Stimulated activated CD8-positive, alpha-beta memory T cell treated with anti-CD3 and anti-CD28 coated beads, Interleukin-7, amount 100 ng/mL, for 4 hours (primary cell): ENCODE data around the gene THUMPD1.
"Not testable (repeated sequence)": the region's sequence is repeated elsewhere in the genome, so short reads cannot be mapped to it uniquely, and the experiment has no call there.

Source experiments
- DNase-seq, 2 donors: peaks; one replicate each; pipeline ENCODE4 v3.0.0-alpha.2; 2020; ENCODE audit warnings: low read depth in 2 of 2

The THUMPD1 gene

GRCh38 chr16:20747030-20747816 is 5.6 kb upstream of the THUMPD1 start:
- DNase-seq = no peak

- no peak for DNase-seq
Measured at GRCh38 chr16:20746461-20746860, 4.8 kb upstream of the THUMPD1 start.

GRCh38 chr16:20744922-20745440 is 3.4 kb upstream of the THUMPD1 start:
- DNase-seq = no peak

GRCh38 chr16:20743591-20743990 is 2.0 kb upstream of the THUMPD1 start:
- no peak for DNase-seq

GRCh38 chr16:20740901-20741521 is 607 bp downstream of the THUMPD1 start:
- peak; percentile 86 to 89 for DNase-seq

- DNase-seq = no peak
Measured at GRCh38 chr16:20740007-20740883, 1.4 kb downstream of the THUMPD1 start.

GRCh38 chr16:20735490-20735889 is 6.1 kb downstream of the THUMPD1 start:
- DNase-seq = no peak

GRCh38 chr16:20734782-20735181 is 6.8 kb downstream of the THUMPD1 start:
- DNase-seq = no peak

- no peak for DNase-seq
Measured at GRCh38 chr16:20734056-20734455, 7.6 kb downstream of the THUMPD1 start.

GRCh38 chr16:20729141-20729540 is 12.5 kb downstream of the THUMPD1 start:
- no peak for DNase-seq

- DNase-seq = no peak
Measured at GRCh38 chr16:20727181-20727580, 14.4 kb downstream of the THUMPD1 start.

- no peak for DNase-seq
Measured at GRCh38 chr16:20726661-20727060, 15.0 kb downstream of the THUMPD1 start.

- no peak for DNase-seq
Measured at GRCh38 chr16:20720251-20720650, 21.4 kb downstream of the THUMPD1 start.

GRCh38 chr16:20717718-20718117 is 23.9 kb downstream of the THUMPD1 start:
- DNase-seq = not testable (repeated sequence)

- DNase-seq = no peak
Measured at GRCh38 chr16:20711277-20711911, 30.2 kb downstream of the THUMPD1 start.

GRCh38 chr16:20708129-20708528 is 33.5 kb downstream of the THUMPD1 start:
- not testable (repeated sequence) for DNase-seq

GRCh38 chr16:20707461-20707860 is 34.2 kb downstream of the THUMPD1 start:
- DNase-seq = no peak

- not testable (repeated sequence) for DNase-seq
Measured at GRCh38 chr16:20705972-20706371, 35.6 kb downstream of the THUMPD1 start.

- no peak for DNase-seq
Measured at GRCh38 chr16:20704281-20704680, 37.3 kb downstream of the THUMPD1 start.

GRCh38 chr16:20701692-20702091 is 39.9 kb downstream of the THUMPD1 start:
- DNase-seq = not testable (repeated sequence)

GRCh38 chr16:20696618-20697017 is 45.0 kb downstream of the THUMPD1 start:
- no peak for DNase-seq

GRCh38 chr16:20695024-20695423 is 46.6 kb downstream of the THUMPD1 start:
- DNase-seq = no peak
